PC-9 (cell line): ENCODE measurements around the gene MGAT1.

ENCODE experiments used
- EZH2 ChIP-seq: fragments of 200-600 bp; sonication (generic); IDR thresholded peaks from 2 replicates; pipeline ENCODE4 v1.8.0; 2017; ENCODE audit warnings: antibody characterized with exemption, low read depth
- TF ChIP-seq, protein P1 (sequence below): fragments of 200-600 bp; sonication (generic); conservative IDR thresholded peaks from 2 replicates; pipeline ENCODE4 v1.6.1; 2017; ENCODE audit warnings: mixed run types, antibody characterized with exemption, mild to moderate bottlenecking, moderate library complexity

DNA sequence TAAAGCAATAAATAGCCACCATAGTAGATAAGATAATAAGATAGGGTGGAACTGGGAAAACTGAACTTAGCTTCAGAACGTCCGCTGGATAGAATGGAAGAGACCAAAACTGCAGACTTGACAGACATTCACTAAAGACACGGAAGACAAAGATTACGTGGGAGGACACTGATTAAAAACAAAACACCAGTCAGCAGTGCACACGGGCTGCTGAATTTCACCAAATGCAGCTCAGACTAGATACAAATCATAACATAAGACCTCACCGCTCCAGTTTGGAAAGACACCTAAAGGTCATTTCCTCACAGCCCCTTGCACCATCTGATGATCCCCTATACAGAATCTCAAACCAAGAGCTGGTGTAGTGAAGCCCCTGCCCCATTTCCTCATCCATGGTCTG lies 59.9 kb downstream of the MGAT1 start:
- TF ChIP-seq, protein P1, sequence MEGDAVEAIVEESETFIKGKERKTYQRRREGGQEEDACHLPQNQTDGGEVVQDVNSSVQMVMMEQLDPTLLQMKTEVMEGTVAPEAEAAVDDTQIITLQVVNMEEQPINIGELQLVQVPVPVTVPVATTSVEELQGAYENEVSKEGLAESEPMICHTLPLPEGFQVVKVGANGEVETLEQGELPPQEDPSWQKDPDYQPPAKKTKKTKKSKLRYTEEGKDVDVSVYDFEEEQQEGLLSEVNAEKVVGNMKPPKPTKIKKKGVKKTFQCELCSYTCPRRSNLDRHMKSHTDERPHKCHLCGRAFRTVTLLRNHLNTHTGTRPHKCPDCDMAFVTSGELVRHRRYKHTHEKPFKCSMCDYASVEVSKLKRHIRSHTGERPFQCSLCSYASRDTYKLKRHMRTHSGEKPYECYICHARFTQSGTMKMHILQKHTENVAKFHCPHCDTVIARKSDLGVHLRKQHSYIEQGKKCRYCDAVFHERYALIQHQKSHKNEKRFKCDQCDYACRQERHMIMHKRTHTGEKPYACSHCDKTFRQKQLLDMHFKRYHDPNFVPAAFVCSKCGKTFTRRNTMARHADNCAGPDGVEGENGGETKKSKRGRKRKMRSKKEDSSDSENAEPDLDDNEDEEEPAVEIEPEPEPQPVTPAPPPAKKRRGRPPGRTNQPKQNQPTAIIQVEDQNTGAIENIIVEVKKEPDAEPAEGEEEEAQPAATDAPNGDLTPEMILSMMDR = no peak
- TF ChIP-seq EZH2 = no peak
